ENCODE results near the gene PODXL.

GRCh38 chr7:131586259-131586658 lies 29.8 kb upstream of the PODXL start:
- no peak for TF ChIP-seq EZH2 (IDR thresholded peaks at IDR 0.05)
- TF ChIP-seq, protein P1, sequence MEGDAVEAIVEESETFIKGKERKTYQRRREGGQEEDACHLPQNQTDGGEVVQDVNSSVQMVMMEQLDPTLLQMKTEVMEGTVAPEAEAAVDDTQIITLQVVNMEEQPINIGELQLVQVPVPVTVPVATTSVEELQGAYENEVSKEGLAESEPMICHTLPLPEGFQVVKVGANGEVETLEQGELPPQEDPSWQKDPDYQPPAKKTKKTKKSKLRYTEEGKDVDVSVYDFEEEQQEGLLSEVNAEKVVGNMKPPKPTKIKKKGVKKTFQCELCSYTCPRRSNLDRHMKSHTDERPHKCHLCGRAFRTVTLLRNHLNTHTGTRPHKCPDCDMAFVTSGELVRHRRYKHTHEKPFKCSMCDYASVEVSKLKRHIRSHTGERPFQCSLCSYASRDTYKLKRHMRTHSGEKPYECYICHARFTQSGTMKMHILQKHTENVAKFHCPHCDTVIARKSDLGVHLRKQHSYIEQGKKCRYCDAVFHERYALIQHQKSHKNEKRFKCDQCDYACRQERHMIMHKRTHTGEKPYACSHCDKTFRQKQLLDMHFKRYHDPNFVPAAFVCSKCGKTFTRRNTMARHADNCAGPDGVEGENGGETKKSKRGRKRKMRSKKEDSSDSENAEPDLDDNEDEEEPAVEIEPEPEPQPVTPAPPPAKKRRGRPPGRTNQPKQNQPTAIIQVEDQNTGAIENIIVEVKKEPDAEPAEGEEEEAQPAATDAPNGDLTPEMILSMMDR (IDR thresholded peaks at IDR 0.05) = no peak
- TF ChIP-seq EZH2phosphoT487 (IDR thresholded peaks at IDR 0.05) = no peak

Measured in neural progenitor cell (in vitro differentiated cells).